NCI-H2107 treated with DMSO at 0.1 percent for 48 hours (cell line): ENCODE measurements around the gene MRPS14.
A peak's percentile ranks its signal among the peaks of the same experiment; 100 is the strongest.
"Not testable (repeated sequence)": the region's sequence is repeated elsewhere in the genome, so short reads cannot be mapped to it uniquely, and the experiment has no call there.

Source experiments
- DNase-seq: peaks from one replicate; lab custom pipeline; 2025; ENCODE audit not compliant: unreplicated experiment; lab: John Stamatoyannopoulos, UW

Gene MRPS14

GRCh38 chr1:175024773-175025172, 1.5 kb upstream of the MRPS14 start:
- no peak for DNase-seq

GRCh38 chr1:175023922-175024242, 657 bp upstream of the MRPS14 start:
- DNase-seq, result not testable (repeated sequence)

GRCh38 chr1:175019524-175019923, 3.7 kb downstream of the MRPS14 start:
- no peak for DNase-seq

- no peak for DNase-seq
Observed at GRCh38 chr1:175015243-175015642, 8.0 kb downstream of the MRPS14 start.

GRCh38 chr1:175013445-175013844, 9.8 kb downstream of the MRPS14 start:
- DNase-seq, result no peak

- DNase-seq, result no peak
Observed at GRCh38 chr1:175009532-175009931, 13.7 kb downstream of the MRPS14 start.

- DNase-seq, result no peak
Observed at GRCh38 chr1:175005085-175005783, 18.0 kb downstream of the MRPS14 start.

- no peak for DNase-seq
Observed at GRCh38 chr1:175003521-175003920, 19.7 kb downstream of the MRPS14 start.

GRCh38 chr1:175002910-175003517, 20.2 kb downstream of the MRPS14 start:
- DNase-seq, result no peak

GRCh38 chr1:175000697-175001187, 22.5 kb downstream of the MRPS14 start:
- no peak for DNase-seq

GRCh38 chr1:174999936-175000696, 23.1 kb downstream of the MRPS14 start, which contains the start of gene CACYBP:
Gene CACYBP, plus strand, starts transcription at chr1:174999947. Its CDS starts 234 bp downstream, at chr1:175000181.
- no peak for DNase-seq

- DNase-seq, result peak; percentile 98
Observed at GRCh38 chr1:174999216-174999935, 23.8 kb downstream of the MRPS14 start.

GRCh38 chr1:174998569-174999215, 24.5 kb downstream of the MRPS14 start:
- peak; percentile 94 for DNase-seq

GRCh38 chr1:174997041-174997440, 26.2 kb downstream of the MRPS14 start:
- DNase-seq, result no peak

- no peak for DNase-seq
Observed at GRCh38 chr1:174996476-174996875, 26.7 kb downstream of the MRPS14 start.

- DNase-seq, result no peak
Observed at GRCh38 chr1:174995916-174996315, 27.3 kb downstream of the MRPS14 start.

GRCh38 chr1:174995121-174995520, 28.1 kb downstream of the MRPS14 start:
- no peak for DNase-seq

GRCh38 chr1:174991473-174991872, 31.8 kb downstream of the MRPS14 start:
- DNase-seq, result no peak

- peak; percentile 83 for DNase-seq
Observed at GRCh38 chr1:174990382-174990999, 32.7 kb downstream of the MRPS14 start.

- DNase-seq, result no peak
Observed at GRCh38 chr1:174989536-174990220, 33.5 kb downstream of the MRPS14 start.
